ENCODE measurements around the gene KLK13. TPM values are rescaled to one million over a fixed set of nuclear protein-coding genes. Genes with fewer than 3 reads are reported as not detected.

The KLK13 gene
- polyA plus RNA-seq, 1 of the 3 experiments (the other 2 are of a cell fraction): not detected

- H2AFZ ChIP-seq (ENCODE audit: low read depth): no peak overlapping the region
- peaks cover 7% of the 10 kb centered on the region; the same call in 1 of the 2 replicates for H3K79me2 ChIP-seq (ENCODE audit: insufficient read depth)
- H3K9me2 ChIP-seq: no peaks in the 10 kb centered on the region
- no peak overlapping the region for H3K9ac ChIP-seq
- no peaks in the 10 kb centered on the region for H3K27me3 ChIP-seq (ENCODE audit: insufficient read depth)
- no peak for DNase-seq
- H4K20me1 ChIP-seq (ENCODE audit: insufficient read depth): peaks cover 17% of the 10 kb centered on the region; the same call in 1 of the 2 replicates
- no peaks in the 10 kb centered on the region for H3F3A ChIP-seq (replicated peaks; ENCODE audit: insufficient read depth)
- 90% methylated on average over 6 of the region's 6 CpGs for WGBS (ENCODE audit: low lambda C conversion rate)
- H3K4me3 ChIP-seq (ENCODE audit: low read depth in 2 of 2, low read length in 1 of 2): no peak overlapping the region
- H3K4me1 ChIP-seq (ENCODE audit: control insufficient read depth in 1 of 2, insufficient read depth in 2 of 2, low read depth in 1 of 2, low read length in 1 of 2): no peaks in the 10 kb centered on the region; a peak in 1 of 4 replicates
- POLR2A ChIA-PET: no interaction called here
- CTCF ChIA-PET: interaction anchor here (0.9 to 4.2 kb wide), 11 partner anchors 8 to 166 kb away, joined by 3 to 30 read pairs (median 3); partner anchors contain the start of genes CTU1 and KLK10
- peaks cover 5 to 18% of the 10 kb centered on the region in 2 experiments for H3K36me3 ChIP-seq (replicated peaks in 1 of 2; ENCODE audit: control insufficient read depth in 1 of 2, insufficient read depth in 2 of 2, low read length in 1 of 2)
- H3K4me2 ChIP-seq: no peak overlapping the region
- TF ChIP-seq MAX (IDR thresholded peaks at IDR 0.05; ENCODE audit: low read depth): no peak
- TF ChIP-seq CTCF (IDR thresholded peaks at IDR 0.05): peak; percentile 31; the same call in 1 of the 2 replicates
- no peaks in the 10 kb centered on the region for H3K9me3 ChIP-seq
- H3K27ac ChIP-seq (ENCODE audit: low read depth in 2 of 2, low read length in 1 of 2): no peak overlapping the region
Observed at GRCh38 chr19:51096473-51097165, 31.7 kb upstream of the KLK13 start.

GRCh38 chr19:51094696-51095279, 29.9 kb upstream of the KLK13 start:
- TF ChIP-seq EP300 (IDR thresholded peaks at IDR 0.05; ENCODE audit: borderline replicate concordance in 1 of 2, low read depth in 1 of 2, low read length in 1 of 2): no peak
- TF ChIP-seq NRF1 (IDR thresholded peaks at IDR 0.05; ENCODE audit: low read depth, low read length): no peak
- TF ChIP-seq RAD21 (IDR thresholded peaks at IDR 0.05; ENCODE audit: low read length): peak; percentile 63
- TF ChIP-seq RCOR1 (IDR thresholded peaks at IDR 0.05; ENCODE audit: low read length): no peak
- TF ChIP-seq FOXM1 (IDR thresholded peaks at IDR 0.05; ENCODE audit: low read depth): no peak
- TF ChIP-seq FOSL2 (IDR thresholded peaks at IDR 0.05; ENCODE audit: borderline replicate concordance, low read depth): no peak
- no peak for TF ChIP-seq MXI1 (IDR thresholded peaks at IDR 0.05; ENCODE audit: low read depth, low read length)
- TF ChIP-seq CTCF (IDR thresholded peaks at IDR 0.05): peak; percentile 74
- no peak for TF ChIP-seq ELF1 (IDR thresholded peaks at IDR 0.05)
- peak; percentile 89 for DNase-seq
- Histone ChIP-seq H3K9me3 (no peaks in the 10 kb centered on the region), H3K27ac (ENCODE audit: low read depth in 2 of 2, low read length in 1 of 2) (no peak overlapping the region), H3K9me2 (no peaks in the 10 kb centered on the region), H3K4me3 (ENCODE audit: low read depth in 2 of 2, low read length in 1 of 2) (no peak overlapping the region; a peak in 1 of 4 replicates), H3K79me2 (ENCODE audit: insufficient read depth) (no peaks in the 10 kb centered on the region), H3F3A (replicated peaks; ENCODE audit: insufficient read depth) (no peaks in the 10 kb centered on the region), H3K4me1 (ENCODE audit: control insufficient read depth in 1 of 2, insufficient read depth in 2 of 2, low read depth in 1 of 2, low read length in 1 of 2) (no peaks in the 10 kb centered on the region; a peak in 1 of 4 replicates), H3K27me3 (ENCODE audit: insufficient read depth) (no peaks in the 10 kb centered on the region), H3K36me3 (replicated peaks in 1 of 2; ENCODE audit: control insufficient read depth in 1 of 2, insufficient read depth in 2 of 2, low read length in 1 of 2) (peaks cover 2 to 13% of the 10 kb centered on the region in 2 experiments), H3K4me2 (no peak overlapping the region), H3K9ac (no peak overlapping the region), H2AFZ (ENCODE audit: low read depth) (no peak overlapping the region), H4K20me1 (ENCODE audit: insufficient read depth) (peaks cover 10% of the 10 kb centered on the region; the same call in 1 of the 2 replicates)
- ChIA-PET POLR2A (interaction anchor here (0.5 kb wide), 1 partner anchor 150 kb away, joined by 3 read pairs; no protein-coding TSS in a partner anchor), CTCF (interaction anchor here (0.6 to 4.2 kb wide), 10 partner anchors 9 to 78 kb away, joined by 3 to 30 read pairs (median 4); no protein-coding TSS in a partner anchor)
- 35% methylated on average over 15 of the region's 15 CpGs for WGBS (ENCODE audit: low lambda C conversion rate)

Measured in SK-N-SH (cell line).